ENCODE results near the gene ASIC2. TPM values are rescaled to one million over a fixed set of nuclear protein-coding genes. Genes with fewer than 3 reads are reported as not detected.

ASIC2 gene
- total RNA-seq, 1 experiment from 2014 or later = 0.74 TPM

GRCh38 chr17:33322063-33322462, 29.0 kb upstream of the ASIC2 start:
- Mint-ChIP-seq H3K9me3 (no peaks in the 10 kb centered on the region), H3K27me3 (ENCODE audit: low read depth) (peaks cover 59% of the 10 kb centered on the region), H3K4me1 (peaks cover 8 to 15% of the 10 kb centered on the region in 2 experiments), H3K36me3 (ENCODE audit: insufficient read depth in 1 of 3, low read depth in 3 of 3) (no peaks in the 10 kb centered on the region), H3K4me3 (no peak overlapping the region), H3K27ac (no peak overlapping the region)
- no peak overlapping the region; the same call in 1 of the 2 replicates for H3K14ac ChIP-seq (ENCODE audit: insufficient read depth, low read length)
- no peaks in the 10 kb centered on the region for H3K79me1 ChIP-seq (ENCODE audit: insufficient read depth, low read depth, low read length, poor library complexity, severe bottlenecking)
- H2AFZ ChIP-seq (ENCODE audit: low read length) = no peak overlapping the region
- no peak overlapping the region for H3K56ac ChIP-seq (ENCODE audit: insufficient read length, low read depth, low read length)
- TF ChIP-seq, protein P1, sequence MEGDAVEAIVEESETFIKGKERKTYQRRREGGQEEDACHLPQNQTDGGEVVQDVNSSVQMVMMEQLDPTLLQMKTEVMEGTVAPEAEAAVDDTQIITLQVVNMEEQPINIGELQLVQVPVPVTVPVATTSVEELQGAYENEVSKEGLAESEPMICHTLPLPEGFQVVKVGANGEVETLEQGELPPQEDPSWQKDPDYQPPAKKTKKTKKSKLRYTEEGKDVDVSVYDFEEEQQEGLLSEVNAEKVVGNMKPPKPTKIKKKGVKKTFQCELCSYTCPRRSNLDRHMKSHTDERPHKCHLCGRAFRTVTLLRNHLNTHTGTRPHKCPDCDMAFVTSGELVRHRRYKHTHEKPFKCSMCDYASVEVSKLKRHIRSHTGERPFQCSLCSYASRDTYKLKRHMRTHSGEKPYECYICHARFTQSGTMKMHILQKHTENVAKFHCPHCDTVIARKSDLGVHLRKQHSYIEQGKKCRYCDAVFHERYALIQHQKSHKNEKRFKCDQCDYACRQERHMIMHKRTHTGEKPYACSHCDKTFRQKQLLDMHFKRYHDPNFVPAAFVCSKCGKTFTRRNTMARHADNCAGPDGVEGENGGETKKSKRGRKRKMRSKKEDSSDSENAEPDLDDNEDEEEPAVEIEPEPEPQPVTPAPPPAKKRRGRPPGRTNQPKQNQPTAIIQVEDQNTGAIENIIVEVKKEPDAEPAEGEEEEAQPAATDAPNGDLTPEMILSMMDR (conservative IDR thresholded peaks at IDR 0.05) = no peak
- WGBS (ENCODE audit: extremely low coverage, insufficient read length, low lambda C conversion rate) = no CpG with 5 or more reads among the region's 6 CpGs
- H3K18ac ChIP-seq (ENCODE audit: insufficient read length, low read depth, low read length) = no peak overlapping the region
- no peaks in the 10 kb centered on the region for H4K20me1 ChIP-seq (ENCODE audit: control insufficient read depth, insufficient read depth, insufficient read length)
- no peaks in the 10 kb centered on the region for H3K4me1 ChIP-seq (ENCODE audit: insufficient read depth, low read length)
- no peak overlapping the region for H3T11ph ChIP-seq (ENCODE audit: low read length)
- no peak for DNase-seq
- no peaks in the 10 kb centered on the region for H3K23me2 ChIP-seq (ENCODE audit: insufficient read length, low read depth, low read length, poor library complexity, severe bottlenecking)
- no peak overlapping the region for H3K23ac ChIP-seq (ENCODE audit: insufficient read length, low read depth, low read length)
- peak overlapping the region; percentile 45 for H2BK12ac ChIP-seq (ENCODE audit: insufficient read length, low read depth, low read length)
- no peaks in the 10 kb centered on the region; the same call in 1 of the 2 replicates for H3K27me3 ChIP-seq (ENCODE audit: insufficient read depth, low read length)
- H4K5ac ChIP-seq (ENCODE audit: insufficient read length, low read depth, low read length) = no peak overlapping the region
- no peak overlapping the region for H2BK20ac ChIP-seq (ENCODE audit: low read depth, low read length, poor library complexity, severe bottlenecking)
- no peak overlapping the region for H2BK15ac ChIP-seq (ENCODE audit: low read depth, low read length)
- H2AK5ac ChIP-seq (ENCODE audit: insufficient read length, low read length) = no peak overlapping the region
- H2BK120ac ChIP-seq (ENCODE audit: low read depth, low read length, poor library complexity, severe bottlenecking) = no peak overlapping the region
- H4K91ac ChIP-seq (ENCODE audit: insufficient read length, low read depth, low read length) = no peak overlapping the region
- no peak overlapping the region for H3K4me2 ChIP-seq (ENCODE audit: insufficient read depth, insufficient read length, low read length)
- no peak overlapping the region for H4K8ac ChIP-seq (replicated peaks; ENCODE audit: insufficient read length, low read depth, low read length)
- no peak overlapping the region for H3K9ac ChIP-seq (ENCODE audit: extremely low read depth, insufficient read length, low read length)
- H3K4ac ChIP-seq (ENCODE audit: low read depth, low read length) = no peak overlapping the region
- H3K9me3 ChIP-seq (ENCODE audit: control insufficient read depth, low read depth, low read length) = no peaks in the 10 kb centered on the region
- H2BK5ac ChIP-seq (ENCODE audit: insufficient read length, low read length) = no peak overlapping the region
- no peak overlapping the region for H3K27ac ChIP-seq (ENCODE audit: insufficient read length, low read depth, low read length)
- no peaks in the 10 kb centered on the region for H3K79me2 ChIP-seq (ENCODE audit: insufficient read depth, low read length)

Data from H9 (cell line).